Thoracic aorta (tissue), 2 donors: ENCODE results near the gene ROBO1. TPM values are rescaled to one million over a fixed set of nuclear protein-coding genes. Genes with fewer than 3 reads are reported as not detected.
"Not testable (repeated sequence)": the region's sequence is repeated elsewhere in the genome, so short reads cannot be mapped to it uniquely, and the experiment has no call there.

Source experiments
- ATAC-seq: fragments of 150-250 bp; one replicate; pipeline ENCODE4 v1.8.0; 2017; ENCODE audit warnings: low read depth; ENCODE audit not compliant: insufficient number of reproducible peaks, low FRiP score
- DNase-seq: peaks from one replicate; pipeline ENCODE4 v3.0.0-alpha.2; 2020; ENCODE audit warnings: low spot score
- H3K27ac ChIP-seq, 2 donors: fragments of 200-600 bp; sonication (generic); 1 replicate in 1 of 2; 2 replicates in 1 of 2; pipeline ENCODE4 v1.5.1; 2016; ENCODE audit warnings: mild to moderate bottlenecking in 2 of 2, moderate library complexity in 2 of 2
- H3K27me3 ChIP-seq: fragments of 200-600 bp; sonication (generic); replicated peaks from 2 replicates; pipeline ENCODE4 v1.6.0; 2016; ENCODE audit warnings: mild to moderate bottlenecking; ENCODE audit not compliant: insufficient read depth
- H3K36me3 ChIP-seq: fragments of 200-600 bp; sonication (generic); one replicate; pipeline ENCODE4 v1.5.1; 2016
- H3K4me1 ChIP-seq, 2 donors: fragments of 200-600 bp; sonication (generic); 1 replicate in 1 of 2; 2 replicates in 1 of 2; pipeline versions ENCODE4 v1.5.1 to v1.6.0; 2016; ENCODE audit warnings: low read depth in 2 of 2, mild to moderate bottlenecking in 1 of 2; ENCODE audit not compliant: control insufficient read depth in 1 of 2
- H3K4me3 ChIP-seq: fragments of 200-600 bp; sonication (generic); 2 replicates; pipeline ENCODE4 v1.5.1; 2016; ENCODE audit warnings: mild to moderate bottlenecking
- H3K9me3 ChIP-seq: fragments of 200-600 bp; sonication (generic); 2 replicates; pipeline ENCODE4 v1.5.1; 2016
- CTCF ChIP-seq: fragments of 200-600 bp; sonication (generic); IDR thresholded peaks from one replicate; pipeline ENCODE4 v1.5.1; 2019; ENCODE audit warnings: antibody characterized with exemption
- total RNA-seq, 2 donors: library from RNA; depleted of rRNA; stranded (reverse); fragments of >200 nt; gene quantifications; one replicate each; pipeline versions ENCODE4 v1.1.0 to v1.2.3, GENCODE V29; 2016

Gene ROBO1
- total RNA-seq, 2 donors from 2014 or later, result 13.3 to 24.4 TPM

- no peaks in the 10 kb centered on the region for H3K36me3 ChIP-seq
- H3K27ac ChIP-seq, result no peak overlapping the region
- H3K9me3 ChIP-seq, result no peaks in the 10 kb centered on the region
- ATAC-seq, result no peak
- H3K4me3 ChIP-seq, result no peak overlapping the region
- TF ChIP-seq CTCF, result no peak
- no peak for DNase-seq
- H3K27me3 ChIP-seq, result no peaks in the 10 kb centered on the region
- H3K4me1 ChIP-seq, result peaks cover 0 to 13% of the 10 kb centered on the region in 2 donors
These were observed 1037.9 kb downstream of the ROBO1 start for GRCh38 chr3:78729946-78730345.

- Histone ChIP-seq H3K4me1 (peaks cover 0 to 13% of the 10 kb centered on the region in 2 donors), H3K36me3 (no peaks in the 10 kb centered on the region), H3K27me3 (no peaks in the 10 kb centered on the region), H3K9me3 (no peaks in the 10 kb centered on the region), H3K4me3 (no peak overlapping the region), H3K27ac (no peak overlapping the region)
- DNase-seq (no peak), ATAC-seq (no peak)
- TF ChIP-seq CTCF, result no peak
These were observed 1039.2 kb downstream of the ROBO1 start for GRCh38 chr3:78728406-78729145.

- Histone ChIP-seq H3K36me3 (no peaks in the 10 kb centered on the region), H3K27ac (no peak overlapping the region), H3K4me1 (peaks cover 0 to 13% of the 10 kb centered on the region in 2 donors), H3K9me3 (no peaks in the 10 kb centered on the region), H3K27me3 (no peaks in the 10 kb centered on the region), H3K4me3 (no peak overlapping the region)
- no peak for TF ChIP-seq CTCF
- ATAC-seq (no peak), DNase-seq (no peak)
These were observed 1041.3 kb downstream of the ROBO1 start for GRCh38 chr3:78726545-78726944.

- Histone ChIP-seq H3K27ac (no peak overlapping the region), H3K4me1 (peaks cover 0 to 13% of the 10 kb centered on the region in 2 donors), H3K4me3 (no peak overlapping the region), H3K9me3 (no peaks in the 10 kb centered on the region), H3K27me3 (no peaks in the 10 kb centered on the region), H3K36me3 (no peaks in the 10 kb centered on the region)
- no peak for DNase-seq
- no peak for TF ChIP-seq CTCF
- ATAC-seq, result no peak
These were observed 1042.0 kb downstream of the ROBO1 start for GRCh38 chr3:78725703-78726246.

GRCh38 chr3:78724859-78725258, 1042.9 kb downstream of the ROBO1 start:
- H3K27me3 ChIP-seq, result no peaks in the 10 kb centered on the region
- H3K27ac ChIP-seq, result no peak overlapping the region
- no peak for TF ChIP-seq CTCF
- H3K36me3 ChIP-seq, result no peaks in the 10 kb centered on the region
- H3K9me3 ChIP-seq, result no peaks in the 10 kb centered on the region
- peaks cover 0 to 8% of the 10 kb centered on the region in 2 donors for H3K4me1 ChIP-seq
- ATAC-seq, result no peak
- DNase-seq, result no peak
- H3K4me3 ChIP-seq, result no peak overlapping the region

GRCh38 chr3:78724364-78724763, 1043.4 kb downstream of the ROBO1 start:
- not testable (repeated sequence) for H3K4me1 ChIP-seq, DNase-seq, H3K36me3 ChIP-seq, H3K4me3 ChIP-seq, H3K27me3 ChIP-seq, H3K9me3 ChIP-seq, H3K27ac ChIP-seq, ATAC-seq
